Type B pancreatic cell (in vitro differentiated cells): ENCODE results near the gene SREK1IP1. TPM values are rescaled to one million over a fixed set of nuclear protein-coding genes. Genes with fewer than 3 reads are reported as not detected.

Experiments
- DNase-seq: peaks from one replicate; pipeline ENCODE4 v3.0.0; 2021; ENCODE audit warnings: mixed read lengths; ENCODE audit not compliant: unreplicated experiment; ENCODE audit errors: extremely low spot score
- H3K27ac Mint-ChIP-seq: 2 replicates; pipeline ENCODE4 v1.8.0; 2021; ENCODE audit warnings: mild to moderate bottlenecking, mixed read lengths
- H3K27me3 Mint-ChIP-seq: 2 replicates; pipeline ENCODE4 v1.8.0; 2021; ENCODE audit warnings: mixed read lengths
- H3K36me3 Mint-ChIP-seq: 2 replicates; pipeline ENCODE4 v1.8.0; 2021; ENCODE audit warnings: mixed read lengths
- H3K4me1 Mint-ChIP-seq: one replicate; pipeline ENCODE4 v1.8.0; 2021; ENCODE audit warnings: mixed read lengths; ENCODE audit not compliant: unreplicated experiment
- H3K4me3 Mint-ChIP-seq: 2 replicates; pipeline ENCODE4 v1.8.0; 2021; ENCODE audit warnings: mild to moderate bottlenecking, mixed read lengths
- H3K9me3 Mint-ChIP-seq: 2 replicates; pipeline ENCODE4 v1.8.0; 2021; ENCODE audit warnings: mixed read lengths
- CTCF ChIP-seq: fragments of 200-600 bp; sonication (generic); conservative IDR thresholded peaks from 2 replicates; pipeline ENCODE4 v1.5.0; 2021; ENCODE audit warnings: antibody characterized with exemption, mild to moderate bottlenecking
- total RNA-seq: library from RNA; stranded (reverse); gene quantifications from 2 replicates; pipeline ENCODE4 v1.2.1, GENCODE V29; 2021; ENCODE audit warnings: low replicate concordance

The SREK1IP1 gene
- total RNA-seq, 1 donor from 2014 or later: 25.9 TPM

- no peaks in the 10 kb centered on the region for H3K4me1 Mint-ChIP-seq
- H3K9me3 Mint-ChIP-seq: no peaks in the 10 kb centered on the region
- H3K4me3 Mint-ChIP-seq: no peak overlapping the region
- H3K27ac Mint-ChIP-seq: no peak overlapping the region
- no peak for TF ChIP-seq CTCF
- no peaks in the 10 kb centered on the region for H3K27me3 Mint-ChIP-seq
- peaks cover 7% of the 10 kb centered on the region for H3K36me3 Mint-ChIP-seq
- DNase-seq: no peak
Measured at GRCh38 chr5:64806537-64806936, 38.0 kb upstream of the SREK1IP1 start.

GRCh38 chr5:64800926-64801325, 32.4 kb upstream of the SREK1IP1 start:
- Mint-ChIP-seq H3K36me3 (peaks cover 5% of the 10 kb centered on the region), H3K9me3 (no peaks in the 10 kb centered on the region), H3K27me3 (no peaks in the 10 kb centered on the region), H3K4me1 (no peaks in the 10 kb centered on the region), H3K27ac (no peak overlapping the region), H3K4me3 (no peak overlapping the region)
- no peak for DNase-seq
- TF ChIP-seq CTCF: no peak

GRCh38 chr5:64796301-64796700, 27.8 kb upstream of the SREK1IP1 start:
- no peak for TF ChIP-seq CTCF
- no peak for DNase-seq
- H3K9me3 Mint-ChIP-seq: no peaks in the 10 kb centered on the region
- no peak overlapping the region for H3K27ac Mint-ChIP-seq
- H3K36me3 Mint-ChIP-seq: peaks cover 9% of the 10 kb centered on the region
- H3K4me3 Mint-ChIP-seq: no peak overlapping the region
- no peaks in the 10 kb centered on the region for H3K27me3 Mint-ChIP-seq
- no peaks in the 10 kb centered on the region for H3K4me1 Mint-ChIP-seq

- Mint-ChIP-seq H3K4me3 (no peak overlapping the region), H3K36me3 (peaks cover 9% of the 10 kb centered on the region), H3K27me3 (no peaks in the 10 kb centered on the region), H3K4me1 (no peaks in the 10 kb centered on the region), H3K27ac (no peak overlapping the region), H3K9me3 (no peaks in the 10 kb centered on the region)
- no peak for TF ChIP-seq CTCF
- no peak for DNase-seq
Measured at GRCh38 chr5:64794053-64794770, 25.7 kb upstream of the SREK1IP1 start.

GRCh38 chr5:64792469-64792868, 24.0 kb upstream of the SREK1IP1 start:
- peaks cover 4% of the 10 kb centered on the region for H3K36me3 Mint-ChIP-seq
- H3K4me3 Mint-ChIP-seq: no peak overlapping the region
- H3K4me1 Mint-ChIP-seq: no peaks in the 10 kb centered on the region
- H3K27me3 Mint-ChIP-seq: no peaks in the 10 kb centered on the region
- DNase-seq: no peak
- no peak overlapping the region for H3K27ac Mint-ChIP-seq
- H3K9me3 Mint-ChIP-seq: no peaks in the 10 kb centered on the region
- TF ChIP-seq CTCF: no peak
